GM18499 (cell line): ENCODE measurements around the gene CHIC2.

Experiments used
- ATAC-seq: cut with Tn5 transposase; IDR thresholded peaks from one replicate; pipeline ENCODE4 v1.9.1; 2021; ENCODE audit warnings: moderate number of reproducible peaks; ENCODE audit not compliant: insufficient read depth, unreplicated experiment

CHIC2 gene

GRCh38 chr4:53961351-53961750, 103.1 kb downstream of the CHIC2 start:
- no peak for ATAC-seq

DNA sequence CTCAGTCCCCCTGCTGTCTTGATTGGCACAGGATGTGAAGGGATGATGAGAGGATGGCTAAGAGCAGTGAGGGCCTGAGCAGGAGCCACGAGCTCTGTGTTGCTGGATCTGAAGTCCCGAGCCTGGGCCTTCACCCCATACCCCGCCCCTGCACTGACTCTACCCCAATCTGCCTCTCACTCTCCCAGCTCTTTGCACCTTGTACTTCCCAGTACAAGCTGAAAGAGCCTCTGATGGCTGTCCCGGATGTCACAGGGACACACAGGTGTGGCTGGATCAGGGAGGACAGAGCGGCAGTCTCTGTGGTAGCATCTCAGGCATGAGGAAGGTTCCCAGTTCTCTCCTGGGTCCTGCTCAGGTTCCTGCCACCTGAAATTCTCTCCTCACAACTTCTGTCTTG, 103.6 kb downstream of the CHIC2 start:
- no peak for ATAC-seq
